PC-3 (cell line): ENCODE measurements around the gene ARHGEF4.

Experiments
- EZH2 ChIP-seq: fragments of 300-600 bp; sonication (generic); IDR thresholded peaks from one replicate; pipeline ENCODE4 v1.6.1; 2017; ENCODE audit warnings: antibody characterized with exemption, mild to moderate bottlenecking, low read length; ENCODE audit not compliant: unreplicated experiment
- TF ChIP-seq, protein P1 (sequence below): fragments of 300-600 bp; sonication (generic); conservative IDR thresholded peaks from 2 replicates; pipeline ENCODE4 v1.5.1; 2017; ENCODE audit warnings: antibody characterized with exemption, low read depth, mild to moderate bottlenecking, low read length

DNA sequence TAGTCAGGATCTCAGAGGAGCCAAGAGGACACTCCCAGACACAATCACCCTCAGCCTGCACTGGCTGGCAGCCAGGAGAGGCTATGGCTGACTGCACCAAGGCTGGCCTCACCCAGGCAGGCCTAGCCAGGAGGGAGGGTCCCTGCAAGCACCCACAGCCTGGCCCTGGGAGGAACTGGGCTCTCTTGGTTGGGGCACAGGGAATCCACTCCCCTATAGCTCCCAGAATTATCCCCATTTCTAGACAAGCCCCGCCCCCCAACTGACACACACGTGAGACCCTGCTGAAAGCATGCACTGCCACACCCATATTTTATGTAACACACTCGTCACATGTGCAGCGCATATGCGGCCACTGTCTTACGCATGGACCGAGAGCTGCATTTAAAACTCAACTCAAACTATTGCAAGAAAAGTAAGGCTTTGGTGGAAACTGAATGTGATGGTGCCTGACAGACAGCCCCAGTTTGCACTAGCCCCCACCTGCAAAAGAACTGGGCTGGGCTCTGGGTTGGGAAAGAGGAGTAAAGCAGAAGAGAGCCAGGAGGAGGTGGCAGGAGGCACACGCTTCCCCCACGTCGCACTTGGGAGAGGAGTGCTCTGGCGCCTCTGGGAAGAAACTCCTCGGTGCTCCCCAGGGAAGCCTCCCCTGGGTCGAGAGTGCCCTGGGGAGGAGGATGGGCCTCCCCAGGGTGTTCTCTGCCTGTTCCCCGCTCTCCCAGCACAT lies 28.9 kb upstream of the ARHGEF4 start:
- TF ChIP-seq, protein P1, sequence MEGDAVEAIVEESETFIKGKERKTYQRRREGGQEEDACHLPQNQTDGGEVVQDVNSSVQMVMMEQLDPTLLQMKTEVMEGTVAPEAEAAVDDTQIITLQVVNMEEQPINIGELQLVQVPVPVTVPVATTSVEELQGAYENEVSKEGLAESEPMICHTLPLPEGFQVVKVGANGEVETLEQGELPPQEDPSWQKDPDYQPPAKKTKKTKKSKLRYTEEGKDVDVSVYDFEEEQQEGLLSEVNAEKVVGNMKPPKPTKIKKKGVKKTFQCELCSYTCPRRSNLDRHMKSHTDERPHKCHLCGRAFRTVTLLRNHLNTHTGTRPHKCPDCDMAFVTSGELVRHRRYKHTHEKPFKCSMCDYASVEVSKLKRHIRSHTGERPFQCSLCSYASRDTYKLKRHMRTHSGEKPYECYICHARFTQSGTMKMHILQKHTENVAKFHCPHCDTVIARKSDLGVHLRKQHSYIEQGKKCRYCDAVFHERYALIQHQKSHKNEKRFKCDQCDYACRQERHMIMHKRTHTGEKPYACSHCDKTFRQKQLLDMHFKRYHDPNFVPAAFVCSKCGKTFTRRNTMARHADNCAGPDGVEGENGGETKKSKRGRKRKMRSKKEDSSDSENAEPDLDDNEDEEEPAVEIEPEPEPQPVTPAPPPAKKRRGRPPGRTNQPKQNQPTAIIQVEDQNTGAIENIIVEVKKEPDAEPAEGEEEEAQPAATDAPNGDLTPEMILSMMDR, result no peak
- TF ChIP-seq EZH2, result no peak
